GM12878 (cell line): ENCODE measurements around the gene LONP1.

Experiments
- CEBPB ChIP-seq, 2 experiments: fragments of 150-350 bp in 1 of 2; IDR thresholded peaks; 2 replicates each; pipeline ENCODE4 v1.6.1; 2012 to 2014; ENCODE audit warnings: low read depth in 2 of 2, low read length in 2 of 2, borderline replicate concordance in 1 of 2, inconsistent platforms in 1 of 2
- CHD1 ChIP-seq: IDR thresholded peaks from 2 replicates; pipeline ENCODE4 v1.6.1; 2012; ENCODE audit warnings: low read depth, low read length, improper control_type of control experiment
- CTCF ChIP-seq, 3 experiments: IDR thresholded peaks in 2 of 3; conservative IDR thresholded peaks in 1 of 3; 2 replicates each; pipeline ENCODE4 v1.5.1; 2011; ENCODE audit warnings: low read depth in 3 of 3, low read length in 3 of 3, mild to moderate bottlenecking in 3 of 3, control low read depth in 2 of 3, moderate library complexity in 2 of 3, inconsistent platforms in 1 of 3, mixed read lengths in 1 of 3; ENCODE audit not compliant: control insufficient read depth in 2 of 3, insufficient read depth in 1 of 3; ENCODE audit errors: extremely low read depth in 1 of 3
- E2F4 ChIP-seq: IDR thresholded peaks from 2 replicates; pipeline ENCODE4 v1.6.1; 2012; ENCODE audit warnings: low read depth, low read length, improper control_type of control experiment
- EP300 ChIP-seq, 2 experiments: fragments of 150-350 bp in 1 of 2; IDR thresholded peaks; 2 replicates each; pipeline ENCODE4 v1.6.1; 2011 to 2012; ENCODE audit warnings: low read depth in 2 of 2, low read length in 2 of 2, borderline replicate concordance in 1 of 2, improper control_type of control experiment in 1 of 2, inconsistent platforms in 1 of 2; ENCODE audit not compliant: control insufficient read depth in 1 of 2
- EZH2 ChIP-seq: IDR thresholded peaks from 2 replicates; pipeline ENCODE4 v1.6.1; 2012; ENCODE audit warnings: low read depth, mild to moderate bottlenecking, control low read depth, inconsistent platforms, low read length, borderline replicate concordance; ENCODE audit not compliant: control insufficient read depth
- HDAC2 ChIP-seq: fragments of 200-600 bp; sonication (generic); IDR thresholded peaks from 2 replicates; pipeline ENCODE4 v1.6.1; 2017
- NFXL1 ChIP-seq: fragments of 450-650 bp; IDR thresholded peaks from 2 replicates; pipeline ENCODE4 v1.6.1; 2017; ENCODE audit warnings: antibody characterized with exemption, mild to moderate bottlenecking, borderline replicate concordance
- POLR2A ChIP-seq: IDR thresholded peaks from 2 replicates; pipeline ENCODE4 v1.6.1; 2011; ENCODE audit warnings: low read depth, mild to moderate bottlenecking, low read length
- SMAD1 ChIP-seq: fragments of 450-650 bp; IDR thresholded peaks from 2 replicates; pipeline ENCODE4 v1.6.1; 2018; ENCODE audit warnings: mild to moderate bottlenecking, low read depth; ENCODE audit not compliant: partially characterized antibody
- SREBF2 ChIP-seq: IDR thresholded peaks from 2 replicates; pipeline ENCODE4 v1.6.1; 2012; ENCODE audit warnings: mild to moderate bottlenecking, low read length
- USF1 ChIP-seq: IDR thresholded peaks from 2 replicates; pipeline ENCODE4 v1.6.1; 2011; ENCODE audit warnings: borderline replicate concordance, low read depth, mild to moderate bottlenecking, moderate library complexity, mixed read lengths, low read length; ENCODE audit not compliant: insufficient read depth; ENCODE audit errors: extremely low read length
- ZNF274 ChIP-seq: IDR thresholded peaks from one replicate; pipeline ENCODE4 v1.8.0; 2011; ENCODE audit not compliant: insufficient read length, insufficient read depth

GRCh38 chr19:5698635-5699422 lies 21.1 kb downstream of the LONP1 start:
- TF ChIP-seq SMAD1 = no peak
- no peak for TF ChIP-seq SREBF2
- peak; percentile 62 for TF ChIP-seq POLR2A
- no peak for TF ChIP-seq E2F4
- no peak for TF ChIP-seq CTCF (IDR thresholded peaks at IDR 0.05 in 2 of 3, conservative IDR thresholded peaks at IDR 0.05 in 1 of 3; ENCODE audit: control insufficient read depth in 2 of 3, extremely low read depth in 1 of 3, insufficient read depth in 1 of 3, low read depth in 3 of 3, low read length in 3 of 3)
- TF ChIP-seq NFXL1 = no peak
- no peak for TF ChIP-seq ZNF274
- no peak for TF ChIP-seq EP300 (IDR thresholded peaks at IDR 0.05; ENCODE audit: borderline replicate concordance in 1 of 2, control insufficient read depth in 1 of 2, low read depth in 2 of 2, low read length in 2 of 2)
- no peak for TF ChIP-seq CEBPB (IDR thresholded peaks at IDR 0.05; ENCODE audit: borderline replicate concordance in 1 of 2, low read depth in 2 of 2, low read length in 2 of 2)
- no peak for TF ChIP-seq EZH2
- TF ChIP-seq USF1 = no peak
- no peak for TF ChIP-seq CHD1
- TF ChIP-seq HDAC2 = no peak
